Endodermal cell (in vitro differentiated cells): ENCODE data around the gene NOL9. TPM values are rescaled to one million over a fixed set of nuclear protein-coding genes. Genes with fewer than 3 reads are reported as not detected.

Experiments used
- DNase-seq: peaks from one replicate; pipeline ENCODE4 v3.0.0-alpha.2; 2017
- H3K27ac ChIP-seq: 2 replicates; pipeline ENCODE4 v1.5.1; 2013; ENCODE audit warnings: mild to moderate bottlenecking, low read depth, low read length, moderate library complexity
- H3K27me3 ChIP-seq: 2 replicates; pipeline ENCODE4 v1.6.1; 2013; ENCODE audit warnings: mild to moderate bottlenecking, low read length, moderate library complexity; ENCODE audit not compliant: insufficient read depth, control insufficient read depth, poor library complexity, severe bottlenecking
- H3K36me3 ChIP-seq: 2 replicates; pipeline ENCODE4 v1.7.0; 2013; ENCODE audit warnings: mild to moderate bottlenecking, low read length, moderate library complexity; ENCODE audit not compliant: control insufficient read depth, insufficient read depth
- H3K4me1 ChIP-seq: one replicate; pipeline ENCODE4 v1.7.0; 2013; ENCODE audit warnings: low read length; ENCODE audit not compliant: control insufficient read depth, insufficient read depth
- H3K4me3 ChIP-seq: 2 replicates; pipeline ENCODE4 v1.5.1; 2013; ENCODE audit warnings: mild to moderate bottlenecking, low read length, moderate library complexity
- H3K9ac ChIP-seq: 2 replicates; pipeline ENCODE4 v1.6.1; 2013; ENCODE audit warnings: mild to moderate bottlenecking, low read length, moderate library complexity; ENCODE audit not compliant: poor library complexity, severe bottlenecking; ENCODE audit errors: extremely low read depth
- H3K9me3 ChIP-seq: 2 replicates; pipeline ENCODE4 v1.6.1; 2013; ENCODE audit warnings: mild to moderate bottlenecking, low read length, moderate library complexity; ENCODE audit not compliant: control insufficient read depth
- H3K27ac Mint-ChIP-seq: 2 replicates; pipeline ENCODE4 v1.8.0; 2020; ENCODE audit warnings: mixed read lengths
- H3K27me3 Mint-ChIP-seq: 2 replicates; pipeline ENCODE4 v1.8.0; 2021; ENCODE audit warnings: mild to moderate bottlenecking, mixed read lengths; ENCODE audit not compliant: insufficient read depth
- H3K36me3 Mint-ChIP-seq: 2 replicates; pipeline ENCODE4 v1.8.0; 2020; ENCODE audit warnings: low read depth, mixed read lengths
- H3K4me1 Mint-ChIP-seq: 2 replicates; pipeline ENCODE4 v1.8.0; 2020; ENCODE audit warnings: mixed read lengths
- H3K4me3 Mint-ChIP-seq: 2 replicates; pipeline ENCODE4 v1.8.0; 2020; ENCODE audit warnings: mild to moderate bottlenecking, moderate library complexity, mixed read lengths
- H3K9me3 Mint-ChIP-seq: 2 replicates; pipeline ENCODE4 v1.8.0; 2020; ENCODE audit warnings: mild to moderate bottlenecking, mixed read lengths
- WGBS, 2 experiments: methylation state at CpG; one replicate each; pipeline versions ENCODE4 v1.1.5 to v1.1.7; 2013; ENCODE audit warnings: missing lambda C conversion rate in 2 of 2, mixed read lengths in 1 of 2; ENCODE audit not compliant: insufficient coverage in 1 of 2, insufficient read length in 1 of 2; 5-methylcytosine and 5-hydroxymethylcytosine counted together
- total RNA-seq, 2 donors: library from RNA; stranded (reverse); fragmentation: NEBNext Ultra II Directional in 1 of 2; extraction: Animal tissue kit (Norgen Biotek cat#: 25700) in 1 of 2; gene quantifications; 2 replicates in 1 of 2; 3 replicates in 1 of 2; pipeline ENCODE4 v1.2.1, GENCODE V29; 2021
- TF ChIP-seq, protein P1 (sequence below): fragments of 200-600 bp; sonication (generic); conservative IDR thresholded peaks from 2 replicates; pipeline ENCODE4 v1.5.0; 2021; ENCODE audit warnings: antibody characterized with exemption, mild to moderate bottlenecking

The NOL9 gene
- total RNA-seq, 2 donors from 2014 or later: 35.0 to 43.9 TPM

DNA sequence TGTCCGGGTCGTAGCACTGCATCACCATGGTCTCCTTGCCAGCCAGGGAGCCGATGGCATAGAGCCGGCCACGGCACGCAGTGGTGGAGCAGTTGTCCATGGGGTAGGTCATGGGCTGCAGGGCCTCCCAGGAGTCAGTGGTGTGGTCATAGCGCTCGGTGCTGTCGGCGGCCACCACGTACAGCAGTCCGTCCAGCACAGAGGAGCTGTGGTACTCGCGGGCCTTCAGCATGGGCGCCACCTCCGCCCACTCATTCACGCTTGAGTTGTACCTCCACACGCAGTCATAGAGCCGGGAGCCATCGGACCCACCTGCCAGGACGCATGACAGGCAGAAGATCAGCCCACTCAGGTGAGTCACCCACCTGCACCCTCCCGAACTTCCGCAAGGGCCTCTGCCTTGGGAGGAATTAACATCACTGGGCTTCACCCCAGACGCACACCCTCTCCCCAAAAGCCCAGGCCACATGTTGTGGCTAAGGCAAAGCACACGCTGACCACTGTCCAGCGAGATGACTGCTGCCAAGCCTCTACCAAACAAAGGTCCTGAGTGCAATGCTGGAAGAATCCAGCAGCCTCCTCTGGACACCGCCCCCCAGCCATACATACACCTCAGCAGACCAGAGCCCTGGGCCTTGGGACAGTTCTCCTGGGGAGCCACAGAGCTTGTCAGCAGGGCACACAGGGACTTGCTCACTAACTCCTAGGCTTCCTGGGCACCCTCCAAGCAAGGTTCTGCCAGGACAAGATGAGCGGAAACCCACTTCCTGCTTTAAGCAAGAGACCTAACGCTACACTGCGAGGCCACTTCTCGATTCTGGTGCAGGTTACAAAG, 45.0 kb upstream of the NOL9 start:
- H3K4me3 Mint-ChIP-seq: no peak overlapping the region
- H3K27me3 Mint-ChIP-seq: no peaks in the 10 kb centered on the region
- H3K4me1 Mint-ChIP-seq: peaks cover 18% of the 10 kb centered on the region
- H3K27me3 ChIP-seq: no peaks in the 10 kb centered on the region
- peaks cover 38% of the 10 kb centered on the region for H3K36me3 ChIP-seq
- no peak for DNase-seq
- no peaks in the 10 kb centered on the region for H3K9me3 ChIP-seq
- no peak overlapping the region for H3K27ac ChIP-seq
- H3K36me3 Mint-ChIP-seq: peaks cover 28% of the 10 kb centered on the region
- H3K27ac Mint-ChIP-seq: peak overlapping the region; percentile 12
- peaks cover 10% of the 10 kb centered on the region for H3K4me1 ChIP-seq
- TF ChIP-seq, protein P1, sequence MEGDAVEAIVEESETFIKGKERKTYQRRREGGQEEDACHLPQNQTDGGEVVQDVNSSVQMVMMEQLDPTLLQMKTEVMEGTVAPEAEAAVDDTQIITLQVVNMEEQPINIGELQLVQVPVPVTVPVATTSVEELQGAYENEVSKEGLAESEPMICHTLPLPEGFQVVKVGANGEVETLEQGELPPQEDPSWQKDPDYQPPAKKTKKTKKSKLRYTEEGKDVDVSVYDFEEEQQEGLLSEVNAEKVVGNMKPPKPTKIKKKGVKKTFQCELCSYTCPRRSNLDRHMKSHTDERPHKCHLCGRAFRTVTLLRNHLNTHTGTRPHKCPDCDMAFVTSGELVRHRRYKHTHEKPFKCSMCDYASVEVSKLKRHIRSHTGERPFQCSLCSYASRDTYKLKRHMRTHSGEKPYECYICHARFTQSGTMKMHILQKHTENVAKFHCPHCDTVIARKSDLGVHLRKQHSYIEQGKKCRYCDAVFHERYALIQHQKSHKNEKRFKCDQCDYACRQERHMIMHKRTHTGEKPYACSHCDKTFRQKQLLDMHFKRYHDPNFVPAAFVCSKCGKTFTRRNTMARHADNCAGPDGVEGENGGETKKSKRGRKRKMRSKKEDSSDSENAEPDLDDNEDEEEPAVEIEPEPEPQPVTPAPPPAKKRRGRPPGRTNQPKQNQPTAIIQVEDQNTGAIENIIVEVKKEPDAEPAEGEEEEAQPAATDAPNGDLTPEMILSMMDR: no peak
- no peak overlapping the region for H3K9ac ChIP-seq
- no peak overlapping the region for H3K4me3 ChIP-seq
- no peaks in the 10 kb centered on the region for H3K9me3 Mint-ChIP-seq
- WGBS, 2 experiments: 94 to 96% methylated on average over 20 to 31 of the region's 31 CpGs

DNA sequence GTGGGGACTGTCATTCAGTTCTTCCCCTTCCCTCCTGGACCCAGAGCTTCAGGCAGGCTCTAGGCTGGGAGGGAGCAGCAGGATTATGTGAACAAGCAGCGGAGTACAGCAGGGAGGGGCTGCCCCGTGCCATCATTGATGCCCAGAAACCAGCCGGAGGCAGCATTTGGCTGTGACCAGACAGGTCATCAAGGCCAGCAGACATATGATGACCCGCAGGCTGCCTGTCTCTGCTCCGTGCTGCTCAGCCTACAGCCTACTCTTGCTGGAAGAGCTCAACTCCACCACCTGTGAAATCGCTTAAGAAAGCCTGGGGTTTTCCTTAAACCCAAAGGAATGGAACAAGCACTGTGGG, 43.4 kb upstream of the NOL9 start:
- peak; percentile 35 for DNase-seq
- Mint-ChIP-seq H3K27ac (no peak overlapping the region), H3K4me1 (peaks cover 8% of the 10 kb centered on the region), H3K9me3 (no peaks in the 10 kb centered on the region), H3K4me3 (no peak overlapping the region), H3K36me3 (peaks cover 34% of the 10 kb centered on the region), H3K27me3 (no peaks in the 10 kb centered on the region)
- Histone ChIP-seq H3K9me3 (no peaks in the 10 kb centered on the region), H3K4me3 (no peak overlapping the region), H3K27me3 (no peaks in the 10 kb centered on the region), H3K4me1 (peaks cover 4% of the 10 kb centered on the region), H3K36me3 (peaks cover 53% of the 10 kb centered on the region), H3K27ac (no peak overlapping the region), H3K9ac (no peak overlapping the region)
- WGBS, 2 experiments: 92% methylated on average over 6 of the region's 6 CpGs
- TF ChIP-seq, protein P1: no peak

DNA sequence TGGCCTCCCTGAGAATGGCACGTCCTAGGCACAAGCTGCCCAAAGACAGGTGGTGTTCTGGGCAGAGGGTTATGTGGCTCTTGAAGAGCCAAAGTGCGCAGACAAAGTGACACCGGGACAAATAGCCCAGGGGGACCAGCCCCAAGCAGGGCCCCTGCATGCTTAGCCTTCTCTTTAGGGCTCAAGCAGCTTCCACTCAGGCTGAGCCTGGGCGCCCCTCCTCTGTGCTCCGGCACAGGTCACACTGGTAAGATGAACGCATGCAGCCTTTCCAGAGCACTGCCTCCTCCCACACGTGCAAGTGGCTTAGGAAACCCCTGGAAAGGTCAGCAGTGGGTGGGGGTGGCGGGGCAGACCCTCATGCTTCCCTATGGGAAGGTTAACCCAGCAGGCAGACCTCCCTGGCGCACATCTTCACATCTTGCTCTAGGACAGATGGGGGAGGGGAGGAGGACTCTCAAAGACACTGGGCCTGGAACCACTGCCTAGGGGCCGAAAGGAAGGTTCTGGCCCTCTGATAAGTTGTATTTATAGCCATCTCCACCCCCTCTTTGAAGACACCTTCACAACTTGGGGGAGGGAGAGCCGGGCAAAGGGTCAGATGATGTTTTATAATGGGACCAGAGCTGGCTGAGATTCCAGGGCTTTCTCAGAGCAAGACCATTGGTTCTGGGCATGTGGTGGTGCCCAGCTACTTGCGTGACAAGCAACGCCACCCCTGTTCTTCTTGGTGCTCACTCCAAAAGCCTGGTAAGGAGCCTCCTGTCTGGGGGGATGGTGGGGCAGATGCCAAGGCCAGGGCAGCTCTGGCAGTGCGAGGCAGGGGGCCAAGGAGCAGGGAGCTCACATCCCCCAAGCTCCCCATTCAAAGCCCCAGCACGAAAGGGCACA, 42.8 kb upstream of the NOL9 start:
- no peaks in the 10 kb centered on the region for H3K9me3 ChIP-seq
- 90 to 99% methylated on average over 10 to 15 of the region's 15 CpGs for WGBS, 2 experiments
- no peak overlapping the region for H3K27ac ChIP-seq
- H3K9ac ChIP-seq: no peak overlapping the region
- peak; percentile 35 for DNase-seq
- H3K36me3 ChIP-seq: peaks cover 59% of the 10 kb centered on the region
- H3K27ac Mint-ChIP-seq: no peak overlapping the region
- no peaks in the 10 kb centered on the region for H3K9me3 Mint-ChIP-seq
- no peak overlapping the region for H3K4me3 Mint-ChIP-seq
- H3K4me1 Mint-ChIP-seq: peaks cover 8% of the 10 kb centered on the region
- no peaks in the 10 kb centered on the region for H3K27me3 Mint-ChIP-seq
- H3K4me3 ChIP-seq: no peak overlapping the region
- peaks cover 34% of the 10 kb centered on the region for H3K36me3 Mint-ChIP-seq
- peaks cover 4% of the 10 kb centered on the region for H3K4me1 ChIP-seq
- no peaks in the 10 kb centered on the region for H3K27me3 ChIP-seq
- TF ChIP-seq, protein P1: no peak
